NB4 (cell line): ENCODE data around the gene RETREG1.

Experiments used
- MAX ChIP-seq: IDR thresholded peaks from 2 replicates; pipeline ENCODE4 v1.6.1; 2011; ENCODE audit warnings: low read depth, low read length
- POLR2A ChIP-seq: IDR thresholded peaks from 2 replicates; pipeline ENCODE4 v1.6.1; 2011; ENCODE audit warnings: mild to moderate bottlenecking; ENCODE audit not compliant: insufficient read length; ENCODE audit errors: extremely low read depth
- TF ChIP-seq, protein P1 (sequence below): IDR thresholded peaks from one replicate; pipeline ENCODE4 v1.5.1; 2012; ENCODE audit warnings: low read depth, low read length

DNA sequence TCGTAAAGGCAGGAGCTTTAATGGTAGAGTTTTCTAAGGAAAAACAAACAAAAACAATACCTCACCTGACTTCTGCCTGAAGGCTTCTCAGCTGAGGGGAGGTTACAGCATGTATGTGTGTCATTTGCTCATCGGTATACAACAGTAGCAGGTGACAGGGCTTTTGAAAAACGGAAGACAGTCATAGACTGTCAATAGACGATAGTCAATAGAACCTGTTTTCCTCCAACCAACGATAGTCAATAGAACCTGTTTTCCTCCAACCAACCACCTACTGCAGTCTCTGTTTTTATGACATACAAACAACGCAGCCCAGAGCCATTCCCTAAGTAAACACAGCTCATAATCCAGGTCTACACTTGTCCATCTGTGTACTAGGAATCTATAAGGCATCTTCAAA lies 74.6 kb downstream of the RETREG1 start:
- TF ChIP-seq, protein P1, sequence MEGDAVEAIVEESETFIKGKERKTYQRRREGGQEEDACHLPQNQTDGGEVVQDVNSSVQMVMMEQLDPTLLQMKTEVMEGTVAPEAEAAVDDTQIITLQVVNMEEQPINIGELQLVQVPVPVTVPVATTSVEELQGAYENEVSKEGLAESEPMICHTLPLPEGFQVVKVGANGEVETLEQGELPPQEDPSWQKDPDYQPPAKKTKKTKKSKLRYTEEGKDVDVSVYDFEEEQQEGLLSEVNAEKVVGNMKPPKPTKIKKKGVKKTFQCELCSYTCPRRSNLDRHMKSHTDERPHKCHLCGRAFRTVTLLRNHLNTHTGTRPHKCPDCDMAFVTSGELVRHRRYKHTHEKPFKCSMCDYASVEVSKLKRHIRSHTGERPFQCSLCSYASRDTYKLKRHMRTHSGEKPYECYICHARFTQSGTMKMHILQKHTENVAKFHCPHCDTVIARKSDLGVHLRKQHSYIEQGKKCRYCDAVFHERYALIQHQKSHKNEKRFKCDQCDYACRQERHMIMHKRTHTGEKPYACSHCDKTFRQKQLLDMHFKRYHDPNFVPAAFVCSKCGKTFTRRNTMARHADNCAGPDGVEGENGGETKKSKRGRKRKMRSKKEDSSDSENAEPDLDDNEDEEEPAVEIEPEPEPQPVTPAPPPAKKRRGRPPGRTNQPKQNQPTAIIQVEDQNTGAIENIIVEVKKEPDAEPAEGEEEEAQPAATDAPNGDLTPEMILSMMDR: no peak
- TF ChIP-seq MAX (no peak), POLR2A (no peak)
